NCI-H1092 (cell line): ENCODE measurements around the gene KRTAP4-2.
"Not testable (repeated sequence)": the region's sequence is repeated elsewhere in the genome, so short reads cannot be mapped to it uniquely, and the experiment has no call there.

ENCODE experiments used
- DNase-seq: peaks from one replicate; lab custom pipeline; 2025; lab: John Stamatoyannopoulos, UW

Gene KRTAP4-2

GRCh38 chr17:41160648-41161047, 17.4 kb downstream of the KRTAP4-2 start, which contains the start of gene KRTAP4-4:
KRTAP4-4 (minus strand) TSS chr17:41160748; CDS start chr17:41160691, 57 bp downstream.
- no peak for DNase-seq

- not testable (repeated sequence) for DNase-seq
Measured at GRCh38 chr17:41160190-41160589, 17.8 kb downstream of the KRTAP4-2 start.

- DNase-seq: no peak
Measured at GRCh38 chr17:41153856-41154255, 24.2 kb downstream of the KRTAP4-2 start.

- no peak for DNase-seq
Measured at GRCh38 chr17:41151525-41151924, 26.5 kb downstream of the KRTAP4-2 start.

GRCh38 chr17:41150026-41150425, 28.0 kb downstream of the KRTAP4-2 start:
- DNase-seq: no peak

- no peak for DNase-seq
Measured at GRCh38 chr17:41149652-41149985, 28.4 kb downstream of the KRTAP4-2 start, which contains the start of gene KRTAP4-5. KRTAP4-5 (minus strand) TSS chr17:41149825; CDS start chr17:41149767, 58 bp downstream.

- DNase-seq: not testable (repeated sequence)
Measured at GRCh38 chr17:41148971-41149651, 28.9 kb downstream of the KRTAP4-2 start.

GRCh38 chr17:41147531-41148204, 30.4 kb downstream of the KRTAP4-2 start:
- DNase-seq: no peak

- no peak for DNase-seq
Measured at GRCh38 chr17:41145261-41145660, 32.8 kb downstream of the KRTAP4-2 start.

GRCh38 chr17:41144846-41145245, 33.2 kb downstream of the KRTAP4-2 start:
- no peak for DNase-seq

- no peak for DNase-seq
Measured at GRCh38 chr17:41141361-41141760, 36.7 kb downstream of the KRTAP4-2 start.

GRCh38 chr17:41140360-41141131, 37.5 kb downstream of the KRTAP4-2 start, which contains the start of gene KRTAP4-6:
KRTAP4-6 (minus strand) TSS chr17:41140544; CDS start chr17:41140487, 57 bp downstream.
- no peak for DNase-seq

- not testable (repeated sequence) for DNase-seq
Measured at GRCh38 chr17:41139865-41140264, 38.2 kb downstream of the KRTAP4-2 start.

GRCh38 chr17:41133880-41134735, 43.9 kb downstream of the KRTAP4-2 start:
- no peak for DNase-seq

GRCh38 chr17:41131979-41132378, 46.0 kb downstream of the KRTAP4-2 start:
- no peak for DNase-seq
